Skin of body (tissue), 2 donors: ENCODE data around the gene TCHHL1. TPM values are rescaled to one million over a fixed set of nuclear protein-coding genes. Genes with fewer than 3 reads are reported as not detected.
"Not testable (repeated sequence)": the region's sequence is repeated elsewhere in the genome, so short reads cannot be mapped to it uniquely, and the experiment has no call there.

ENCODE experiments used
- DNase-seq: peaks from one replicate; lab custom pipeline; 2025; lab: John Stamatoyannopoulos, UW
- total RNA-seq: library from RNA; depleted of rRNA; stranded (reverse); fragments of >200 nt; gene quantifications from one replicate; pipeline ENCODE4 v1.2.3, GENCODE V29; 2014

Gene TCHHL1
- total RNA-seq, 1 donor from 2014 or later = 17.4 TPM

DNA sequence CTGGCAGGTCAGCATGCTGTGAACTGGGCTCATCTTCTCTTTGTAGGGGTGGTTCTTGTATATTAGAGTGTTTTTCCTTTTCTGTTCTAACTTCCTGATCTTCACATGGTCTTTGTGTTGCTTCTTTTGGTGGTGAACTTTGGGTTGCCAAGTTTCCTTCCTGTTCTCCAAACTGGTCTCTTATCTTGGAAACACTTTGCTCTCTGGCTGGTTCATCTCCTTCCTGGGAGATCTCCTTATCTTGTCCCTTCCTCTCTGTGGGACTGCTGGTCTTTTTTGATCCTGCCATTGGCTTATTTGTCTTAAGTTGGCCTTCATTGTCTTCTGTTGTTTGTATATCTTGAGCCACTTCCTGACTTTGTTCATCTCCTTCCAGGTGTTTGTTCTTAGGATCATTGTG, 2.1 kb downstream of the TCHHL1 start:
- DNase-seq = no peak

DNA sequence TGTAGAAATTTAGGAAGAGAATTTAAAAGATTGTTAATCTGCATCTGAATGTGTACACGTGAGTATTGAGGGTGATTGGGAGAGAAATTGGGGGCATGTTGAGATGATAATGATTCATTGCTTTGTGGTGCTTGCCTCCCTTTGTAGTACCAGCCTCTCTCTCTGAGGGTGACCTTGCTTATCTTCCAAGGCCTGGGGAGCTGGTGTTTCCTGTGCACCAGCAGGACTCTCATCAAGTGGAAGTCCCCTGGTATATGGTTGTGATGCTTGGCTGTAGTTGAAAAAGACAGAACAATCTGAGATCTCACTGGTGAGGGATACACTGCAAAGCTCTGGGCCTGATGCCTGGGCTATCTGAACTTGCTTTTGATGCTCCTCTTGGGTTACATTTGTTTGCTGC, 4.0 kb downstream of the TCHHL1 start:
- no peak for DNase-seq

GRCh38 chr1:152081026-152081425, 7.8 kb downstream of the TCHHL1 start:
- DNase-seq = not testable (repeated sequence)

GRCh38 chr1:152080494-152080893, 8.4 kb downstream of the TCHHL1 start:
- not testable (repeated sequence) for DNase-seq

DNA sequence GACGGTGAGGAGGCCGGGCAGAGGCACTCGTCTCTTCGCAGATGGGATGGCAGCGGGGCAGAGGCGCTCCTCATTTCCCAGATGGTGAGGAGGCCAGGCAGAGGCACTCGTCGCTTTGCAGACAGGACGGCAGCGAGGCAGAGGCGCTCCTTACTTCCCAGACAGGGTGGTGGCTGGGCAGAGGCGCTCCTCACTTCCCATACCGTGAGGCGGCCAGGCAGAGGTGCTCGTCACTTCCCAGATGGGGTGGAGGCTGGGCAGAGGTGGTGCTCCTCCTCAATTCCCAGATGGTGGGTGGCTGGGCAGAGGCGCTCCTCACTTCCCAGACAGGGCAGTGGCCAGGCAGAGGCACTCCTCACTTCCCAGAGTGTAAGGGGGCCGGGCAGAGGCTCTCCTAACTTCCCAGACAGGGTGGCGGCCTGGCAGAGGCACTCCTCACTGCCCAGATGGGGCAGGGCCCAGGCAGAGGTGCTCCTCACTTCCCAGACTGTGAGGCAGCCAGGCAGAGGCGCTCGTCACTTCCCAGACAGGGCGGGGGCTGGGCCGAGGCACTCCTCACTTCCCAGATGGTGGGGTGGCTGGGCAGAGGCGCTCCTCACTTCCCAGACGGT, 9.9 kb downstream of the TCHHL1 start:
- DNase-seq = no peak

GRCh38 chr1:152072311-152072710, 16.6 kb downstream of the TCHHL1 start:
- DNase-seq = no peak

GRCh38 chr1:152071123-152071522, 17.7 kb downstream of the TCHHL1 start:
- DNase-seq = no peak

DNA sequence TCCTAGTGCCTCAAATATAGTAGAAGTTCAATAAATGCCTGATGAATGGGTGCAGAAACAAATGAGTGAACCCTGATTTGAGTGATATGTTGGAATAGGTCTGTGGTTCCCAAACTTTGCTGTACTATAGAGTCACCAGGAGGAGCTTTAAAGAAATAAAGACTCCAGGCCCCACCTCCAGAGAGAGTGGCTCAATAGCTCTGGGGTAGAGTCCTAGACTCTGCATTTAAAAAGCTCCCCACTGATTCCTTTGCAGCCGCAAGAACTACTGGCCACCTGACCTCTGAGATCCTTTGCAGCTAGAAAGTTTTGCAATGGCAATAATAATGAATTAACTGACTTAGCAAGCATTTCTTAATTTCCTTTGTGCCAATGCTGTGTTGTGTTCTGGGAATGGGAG, 20.9 kb downstream of the TCHHL1 start:
- DNase-seq = no peak

DNA sequence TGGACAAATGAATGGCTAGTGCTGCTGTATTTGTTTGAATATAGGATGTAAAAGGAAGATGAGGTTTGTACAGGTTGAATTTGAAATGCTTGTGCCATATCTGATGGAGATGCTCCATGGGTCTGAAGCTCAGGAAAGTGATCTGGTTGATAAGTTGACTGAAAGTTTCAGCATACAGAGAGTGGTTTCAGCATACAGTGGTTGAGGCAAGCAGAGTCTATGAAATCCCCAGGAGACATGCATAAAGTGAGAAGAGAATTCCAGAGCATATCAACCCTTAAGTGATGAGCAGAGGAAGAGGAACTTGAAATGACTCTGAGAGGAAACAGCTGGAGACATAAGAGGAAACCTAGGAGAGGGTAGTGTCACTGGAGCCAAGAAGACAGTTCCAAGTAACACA, 21.7 kb downstream of the TCHHL1 start:
- no peak for DNase-seq

GRCh38 chr1:152061952-152062351, 26.9 kb downstream of the TCHHL1 start:
- DNase-seq = no peak

DNA sequence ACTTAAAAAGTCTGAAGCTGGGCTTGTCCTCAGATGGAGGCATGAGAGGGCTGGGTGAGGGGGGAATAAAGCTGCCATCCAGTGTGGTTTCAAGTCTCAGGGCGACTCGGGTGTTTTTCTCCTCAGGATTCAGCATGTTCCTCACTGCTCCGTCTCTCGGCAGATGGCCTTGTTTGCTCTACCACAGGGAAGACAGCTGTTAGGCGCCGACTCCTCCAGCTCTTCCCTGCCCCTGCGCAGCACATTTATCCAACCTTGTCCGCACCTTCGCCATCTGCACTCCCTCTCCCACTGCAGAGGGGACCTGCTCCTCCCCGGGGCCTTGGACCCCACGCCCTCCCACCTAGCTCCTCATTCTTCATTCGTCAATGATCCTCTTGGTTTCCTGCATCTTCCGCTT, 35.5 kb downstream of the TCHHL1 start:
- no peak for DNase-seq

DNA sequence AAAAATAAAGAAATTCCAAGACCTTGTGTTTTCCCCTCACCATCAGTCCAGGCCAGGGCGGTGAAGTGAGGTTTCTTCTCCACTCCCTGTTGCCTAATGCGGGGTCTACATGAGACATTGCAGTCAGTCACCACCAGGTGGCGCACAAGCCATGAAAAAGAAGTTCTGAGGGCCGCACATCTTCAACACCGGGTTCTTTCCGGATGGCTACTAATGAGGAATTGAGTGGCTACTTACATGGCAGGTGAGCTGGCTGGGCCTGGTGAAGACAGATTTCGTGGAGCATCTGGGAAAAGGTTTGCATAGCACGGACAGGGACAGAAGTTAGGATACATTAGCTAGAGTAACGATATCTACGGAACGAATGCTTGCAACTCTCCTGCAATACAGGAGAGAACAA, 36.3 kb downstream of the TCHHL1 start:
- peak; percentile 36 for DNase-seq

- DNase-seq = no peak
Measured at GRCh38 chr1:152050886-152051675, 37.8 kb downstream of the TCHHL1 start.

GRCh38 chr1:152049291-152050083, 39.4 kb downstream of the TCHHL1 start:
- DNase-seq = no peak

- no peak for DNase-seq
Measured at GRCh38 chr1:152048416-152049009, 40.4 kb downstream of the TCHHL1 start.

- DNase-seq = peak; percentile 63
Measured at GRCh38 chr1:152047730-152048415, 41.0 kb downstream of the TCHHL1 start.

GRCh38 chr1:152047413-152047729, 41.5 kb downstream of the TCHHL1 start:
- DNase-seq = no peak

DNA sequence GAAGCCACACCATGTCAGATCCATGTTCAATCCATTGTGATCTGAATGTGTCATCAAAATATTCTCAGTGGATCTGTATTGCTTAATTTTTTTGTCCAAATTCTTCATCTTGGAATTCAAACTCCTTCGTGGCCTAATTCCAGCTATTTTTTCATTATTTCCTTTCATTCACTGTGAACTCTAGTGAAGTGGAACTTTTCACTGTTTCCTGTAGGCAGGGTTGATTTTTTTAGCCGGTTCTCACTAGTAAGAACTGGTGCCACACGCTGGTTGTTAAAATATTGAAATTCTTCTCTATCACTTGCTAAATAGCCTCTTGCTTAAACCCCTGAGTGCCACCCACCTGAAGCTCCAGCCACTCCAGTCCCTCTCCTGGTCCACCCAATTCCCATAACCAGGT, 44.5 kb downstream of the TCHHL1 start:
- no peak for DNase-seq

- DNase-seq = no peak
Measured at GRCh38 chr1:152043870-152044269, 45.0 kb downstream of the TCHHL1 start.

- DNase-seq = no peak
Measured at GRCh38 chr1:152042030-152042429, 46.8 kb downstream of the TCHHL1 start.

DNA sequence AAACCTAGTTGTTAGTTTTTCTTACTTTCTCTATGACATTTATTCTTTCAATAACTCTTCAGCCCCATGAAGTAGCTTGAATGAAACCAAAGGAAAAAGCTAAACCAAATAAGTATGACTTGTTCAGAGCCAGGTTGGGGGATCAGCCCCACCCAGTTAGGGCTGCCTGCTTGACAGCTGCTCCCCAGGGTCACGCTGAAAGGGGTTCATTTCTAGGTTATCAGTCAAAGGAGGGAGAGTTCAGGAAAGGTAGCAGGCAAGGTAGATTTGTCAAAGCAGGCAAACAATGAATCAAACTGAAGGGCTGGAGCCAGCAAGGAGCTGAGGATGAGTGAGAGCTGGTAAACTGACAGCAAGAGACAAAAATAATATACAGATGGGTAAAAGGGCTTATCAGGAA, 49.0 kb downstream of the TCHHL1 start:
- DNase-seq = no peak

- no peak for DNase-seq
Measured at GRCh38 chr1:152039461-152039860, 49.4 kb downstream of the TCHHL1 start.
